Activated CD8-positive, alpha-beta T cell treated with anti-CD3 and anti-CD28 coated beads, Interleukin-2, amount 10 ng/mL, durations not matched to agents 7 days and 5 days (primary cell): ENCODE results near the gene S100A7A. TPM values are rescaled to one million over a fixed set of nuclear protein-coding genes. Genes with fewer than 3 reads are reported as not detected.

Source experiments
- ATAC-seq: fragments of 150-1000 bp; cut with Tn5 transposase; one replicate; pipeline ENCODE4 v1.10.0; 2021; ENCODE audit warnings: moderate library complexity
- CTCF ChIA-PET: fragments of 350-600 bp; sonication (Branson Sonifier 250); formaldehyde crosslinking; loops from one replicate; lab custom pipeline; 2021; ENCODE audit warnings: antibody characterized with exemption; lab: Charles Lee
- POLR2A ChIA-PET: fragments of 350-600 bp; sonication (Branson Sonifier 250); formaldehyde crosslinking; loops from one replicate; lab custom pipeline; 2021; ENCODE audit warnings: antibody characterized with exemption; lab: Charles Lee
- DNase-seq: peaks from one replicate; pipeline ENCODE4 v3.0.0-alpha.2; 2020
- H3K27ac Mint-ChIP-seq: one replicate; pipeline ENCODE4 v1.8.0; 2021; ENCODE audit warnings: mild to moderate bottlenecking, mixed read lengths
- H3K27me3 Mint-ChIP-seq: one replicate; pipeline ENCODE4 v1.8.0; 2021; ENCODE audit warnings: low read depth, mixed read lengths
- H3K36me3 Mint-ChIP-seq: one replicate; pipeline ENCODE4 v1.8.0; 2021; ENCODE audit warnings: low read depth, mixed read lengths
- H3K4me1 Mint-ChIP-seq: one replicate; pipeline ENCODE4 v1.8.0; 2021; ENCODE audit warnings: low read depth, mixed read lengths
- H3K4me3 Mint-ChIP-seq: one replicate; pipeline ENCODE4 v1.8.0; 2021; ENCODE audit warnings: mild to moderate bottlenecking, mixed read lengths
- H3K9me3 Mint-ChIP-seq: one replicate; pipeline ENCODE4 v1.8.0; 2022; ENCODE audit warnings: mixed read lengths; ENCODE audit not compliant: insufficient read depth
- total RNA-seq, 2 experiments: library from RNA; stranded (reverse); gene quantifications; one replicate each; pipeline ENCODE4 v1.2.3, GENCODE V29; 2021

The S100A7A gene
- total RNA-seq, 2 experiments from 2014 or later: not detected

GRCh38 chr1:153396461-153396860 is 19.9 kb upstream of the S100A7A start:
- CTCF ChIA-PET: no interaction called here
- H3K4me3 Mint-ChIP-seq: no peak overlapping the region
- POLR2A ChIA-PET: no interaction called here
- no peak overlapping the region for H3K27ac Mint-ChIP-seq
- peaks cover 3% of the 10 kb centered on the region for H3K27me3 Mint-ChIP-seq
- no peaks in the 10 kb centered on the region for H3K9me3 Mint-ChIP-seq
- no peak for DNase-seq
- no peaks in the 10 kb centered on the region for H3K4me1 Mint-ChIP-seq
- no peaks in the 10 kb centered on the region for H3K36me3 Mint-ChIP-seq
- no peak for ATAC-seq

- H3K36me3 Mint-ChIP-seq: no peaks in the 10 kb centered on the region
- H3K9me3 Mint-ChIP-seq: no peaks in the 10 kb centered on the region
- ChIA-PET CTCF (no interaction called here), POLR2A (no interaction called here)
- no peak overlapping the region for H3K27ac Mint-ChIP-seq
- ATAC-seq (no peak), DNase-seq (no peak)
- no peaks in the 10 kb centered on the region for H3K4me1 Mint-ChIP-seq
- no peak overlapping the region for H3K4me3 Mint-ChIP-seq
- H3K27me3 Mint-ChIP-seq: peaks cover 2% of the 10 kb centered on the region
Observed at GRCh38 chr1:153397051-153397923, 19.0 kb upstream of the S100A7A start.

- H3K36me3 Mint-ChIP-seq: no peaks in the 10 kb centered on the region
- CTCF ChIA-PET: no interaction called here
- no peaks in the 10 kb centered on the region for H3K4me1 Mint-ChIP-seq
- H3K27me3 Mint-ChIP-seq: peaks cover under 1% of the 10 kb centered on the region
- ATAC-seq (no peak), DNase-seq (no peak)
- no peaks in the 10 kb centered on the region for H3K9me3 Mint-ChIP-seq
- POLR2A ChIA-PET: no interaction called here
- H3K27ac Mint-ChIP-seq: no peak overlapping the region
- H3K4me3 Mint-ChIP-seq: no peak overlapping the region
Observed at GRCh38 chr1:153397924-153398651, 18.2 kb upstream of the S100A7A start.

- H3K4me1 Mint-ChIP-seq: no peaks in the 10 kb centered on the region
- no peaks in the 10 kb centered on the region for H3K36me3 Mint-ChIP-seq
- no peaks in the 10 kb centered on the region for H3K9me3 Mint-ChIP-seq
- ATAC-seq (no peak), DNase-seq (no peak)
- ChIA-PET POLR2A (no interaction called here), CTCF (interaction anchor here (0.8 kb wide), 1 partner anchor 47 kb away, joined by 3 read pairs; no protein-coding TSS in a partner anchor)
- no peak overlapping the region for H3K27ac Mint-ChIP-seq
- H3K27me3 Mint-ChIP-seq: peaks cover 3% of the 10 kb centered on the region
- no peak overlapping the region for H3K4me3 Mint-ChIP-seq
Observed at GRCh38 chr1:153399401-153400055, 16.8 kb upstream of the S100A7A start.

- Mint-ChIP-seq H3K4me1 (no peaks in the 10 kb centered on the region), H3K27ac (no peak overlapping the region), H3K27me3 (peaks cover 3% of the 10 kb centered on the region), H3K4me3 (no peak overlapping the region), H3K36me3 (no peaks in the 10 kb centered on the region), H3K9me3 (no peaks in the 10 kb centered on the region)
- no peak for ATAC-seq
- CTCF ChIA-PET: interaction anchor here (0.8 to 0.9 kb wide), 2 partner anchors 45 to 48 kb away, joined by 3 to 4 read pairs; no protein-coding TSS in a partner anchor
- DNase-seq: no peak
- POLR2A ChIA-PET: no interaction called here
Observed at GRCh38 chr1:153400244-153400643, 16.1 kb upstream of the S100A7A start.

GRCh38 chr1:153401461-153401860 is 14.9 kb upstream of the S100A7A start:
- Mint-ChIP-seq H3K4me1 (no peaks in the 10 kb centered on the region), H3K36me3 (no peaks in the 10 kb centered on the region)
- CTCF ChIA-PET: interaction anchor here (4.2 kb wide), 1 partner anchor 47 kb away, joined by 26 read pairs; no protein-coding TSS in a partner anchor

GRCh38 chr1:153402226-153402625 is 14.1 kb upstream of the S100A7A start:
- DNase-seq (no peak), ATAC-seq (no peak)
- H3K4me1 Mint-ChIP-seq: peaks cover 3% of the 10 kb centered on the region
- H3K27me3 Mint-ChIP-seq: peaks cover 3% of the 10 kb centered on the region
- H3K9me3 Mint-ChIP-seq: no peaks in the 10 kb centered on the region
- ChIA-PET POLR2A (no interaction called here), CTCF (interaction anchor here (4.2 kb wide), 1 partner anchor 48 kb away, joined by 26 read pairs; no protein-coding TSS in a partner anchor)
- no peak overlapping the region for H3K27ac Mint-ChIP-seq
- no peaks in the 10 kb centered on the region for H3K36me3 Mint-ChIP-seq
- H3K4me3 Mint-ChIP-seq: no peak overlapping the region

More at GRCh38 chr1:153401461-153401860, 14.9 kb upstream of the S100A7A start:
- H3K9me3 Mint-ChIP-seq: no peaks in the 10 kb centered on the region
- no peak overlapping the region for H3K4me3 Mint-ChIP-seq
- H3K27ac Mint-ChIP-seq: no peak overlapping the region
- ATAC-seq (no peak), DNase-seq (no peak)
- POLR2A ChIA-PET: no interaction called here
- peaks cover 3% of the 10 kb centered on the region for H3K27me3 Mint-ChIP-seq

GRCh38 chr1:153403421-153404085 is 12.8 kb upstream of the S100A7A start:
- Mint-ChIP-seq H3K4me3 (no peak overlapping the region), H3K27me3 (peaks cover 8% of the 10 kb centered on the region), H3K36me3 (no peaks in the 10 kb centered on the region), H3K9me3 (no peaks in the 10 kb centered on the region), H3K4me1 (peaks cover 5% of the 10 kb centered on the region), H3K27ac (no peak overlapping the region)
- POLR2A ChIA-PET: no interaction called here
- CTCF ChIA-PET: interaction anchor here (1.5 to 4.2 kb wide), 2 partner anchors 19 to 49 kb away, joined by 4 to 26 read pairs; no protein-coding TSS in a partner anchor
- no peak for DNase-seq
- ATAC-seq: no peak

GRCh38 chr1:153404086-153404635 is 12.2 kb upstream of the S100A7A start:
- Mint-ChIP-seq H3K36me3 (no peaks in the 10 kb centered on the region), H3K9me3 (no peaks in the 10 kb centered on the region), H3K27ac (no peak overlapping the region), H3K4me3 (no peak overlapping the region), H3K4me1 (peaks cover 5% of the 10 kb centered on the region), H3K27me3 (peaks cover 9% of the 10 kb centered on the region)
- POLR2A ChIA-PET: no interaction called here
- ATAC-seq (no peak), DNase-seq (no peak)
- CTCF ChIA-PET: interaction anchor here (0.9 to 4.2 kb wide), 4 partner anchors 18 to 50 kb away, joined by 3 to 26 read pairs (median 5); partner anchors contain the start of gene S100A9

GRCh38 chr1:153404768-153405167 is 11.6 kb upstream of the S100A7A start:
- peak; percentile 61 for DNase-seq
- no peak overlapping the region for H3K27ac Mint-ChIP-seq
- no peak overlapping the region for H3K4me3 Mint-ChIP-seq
- POLR2A ChIA-PET: no interaction called here
- peaks cover 14% of the 10 kb centered on the region for H3K27me3 Mint-ChIP-seq
- no peaks in the 10 kb centered on the region for H3K36me3 Mint-ChIP-seq
- H3K9me3 Mint-ChIP-seq: no peaks in the 10 kb centered on the region
- peak; percentile 63 for ATAC-seq
- CTCF ChIA-PET: interaction anchor here (0.9 to 4.2 kb wide), 4 partner anchors 18 to 51 kb away, joined by 3 to 26 read pairs (median 5); partner anchors contain the start of gene S100A9
- peaks cover 5% of the 10 kb centered on the region for H3K4me1 Mint-ChIP-seq
